GM19324 (cell line): ENCODE results near the gene DSCAM.

ENCODE experiments used
- ATAC-seq: cut with Tn5 transposase; IDR thresholded peaks from one replicate; pipeline ENCODE4 v1.9.1; 2021; ENCODE audit warnings: mild to moderate bottlenecking, moderate library complexity; ENCODE audit not compliant: unreplicated experiment, low FRiP score

The DSCAM gene

DNA sequence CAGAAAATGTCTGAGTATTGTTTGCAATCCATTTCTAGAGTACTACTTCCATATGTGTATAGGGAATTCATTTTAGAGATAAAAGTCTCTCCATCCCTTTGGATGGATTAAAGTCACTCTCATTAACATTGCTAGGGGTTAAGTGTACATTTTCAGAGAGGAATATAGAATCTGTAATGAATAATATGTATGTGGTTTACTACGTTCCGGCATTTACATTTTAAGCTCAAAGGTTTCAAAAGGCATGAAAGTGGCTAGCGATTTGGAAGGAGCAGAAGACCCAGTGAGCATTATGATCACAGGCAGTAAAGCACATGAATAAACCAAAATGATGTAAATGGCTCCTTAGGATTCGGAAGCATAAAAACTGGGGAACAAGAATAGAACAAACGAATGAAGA, 123.0 kb downstream of the DSCAM start:
- ATAC-seq = no peak

- no peak for ATAC-seq
Observed at GRCh38 chr21:40723317-40723716, 123.6 kb downstream of the DSCAM start.

DNA sequence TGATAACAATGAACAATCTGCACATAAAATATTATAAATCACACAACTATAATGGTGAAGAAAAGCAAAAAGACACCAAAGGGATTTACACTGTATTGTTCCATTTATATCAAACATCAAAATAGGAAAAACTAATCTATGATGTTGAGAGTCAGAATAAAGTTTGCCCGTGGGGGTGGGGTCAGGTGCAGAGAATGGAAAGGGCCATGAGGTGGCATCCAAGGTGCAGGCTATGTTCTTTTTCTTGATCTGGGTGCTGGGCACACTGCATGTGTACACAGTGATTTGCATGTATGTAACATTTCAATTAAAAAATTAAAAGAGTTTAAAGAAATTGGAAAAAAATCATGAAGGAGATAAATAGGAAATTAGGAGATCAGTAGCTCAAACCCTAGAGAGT, 127.3 kb downstream of the DSCAM start:
- no peak for ATAC-seq

GRCh38 chr21:40717028-40717427, 129.9 kb downstream of the DSCAM start:
- ATAC-seq = no peak

DNA sequence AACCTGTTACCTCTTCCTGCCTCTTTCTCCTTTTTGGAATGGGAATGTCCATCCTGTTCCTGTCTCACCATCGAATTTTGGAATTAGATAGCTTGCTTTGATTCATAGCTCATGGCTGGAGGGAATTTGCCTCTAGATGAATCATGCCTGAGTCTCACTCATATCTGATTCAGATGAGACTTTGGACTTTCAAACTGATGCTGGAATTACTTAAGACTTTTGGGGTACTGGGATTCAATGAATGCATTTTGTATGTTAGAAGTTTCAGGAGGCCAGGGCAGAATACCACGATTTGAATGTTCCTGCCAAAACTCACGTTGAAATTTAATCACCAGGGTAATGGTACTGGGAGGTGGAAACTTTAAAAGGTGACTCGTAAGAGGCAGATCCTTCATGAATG, 132.4 kb downstream of the DSCAM start:
- ATAC-seq = no peak

GRCh38 chr21:40707656-40708244, 139.2 kb downstream of the DSCAM start:
- ATAC-seq = no peak

- no peak for ATAC-seq
Observed at GRCh38 chr21:40706806-40707655, 139.9 kb downstream of the DSCAM start.

- ATAC-seq = no peak
Observed at GRCh38 chr21:40706176-40706575, 140.8 kb downstream of the DSCAM start.

DNA sequence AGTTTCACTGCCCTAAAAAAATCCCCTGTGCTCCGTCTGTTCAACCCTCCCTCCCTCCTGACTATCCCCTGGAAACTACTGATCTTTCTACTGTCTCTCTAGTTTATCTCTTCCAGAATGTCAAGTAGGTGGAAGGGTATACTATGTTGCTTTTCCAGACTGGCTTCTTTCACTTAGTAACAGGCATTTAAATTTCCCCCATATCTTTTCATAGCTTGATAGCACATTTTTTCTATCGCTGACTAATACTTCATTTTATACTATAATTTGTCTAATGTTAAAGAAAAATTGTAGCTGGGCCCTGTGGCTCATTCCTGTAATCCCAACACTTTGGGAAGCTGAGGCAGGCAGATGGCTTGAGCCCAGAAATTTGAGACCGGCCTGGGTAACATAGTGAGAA, 142.8 kb downstream of the DSCAM start:
- ATAC-seq = no peak

DNA sequence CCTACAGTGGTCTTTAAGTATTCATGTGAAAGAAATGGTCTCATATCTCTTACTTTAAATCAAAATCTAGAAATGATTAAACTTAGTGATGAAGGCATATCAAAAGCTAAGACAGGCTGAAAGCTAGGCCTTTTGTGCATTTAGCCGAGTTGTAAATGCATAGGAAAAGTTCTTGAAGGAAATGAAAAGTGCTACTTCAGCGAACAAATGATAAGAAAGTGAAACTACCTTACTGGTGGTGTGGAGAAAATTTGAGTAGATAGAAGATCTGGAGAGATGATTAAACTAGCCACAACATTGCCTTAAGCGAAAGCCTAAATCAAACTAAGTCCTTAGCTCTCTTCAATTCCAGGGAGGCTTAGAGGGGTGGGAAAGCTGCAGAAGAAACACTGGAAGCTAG, 147.6 kb downstream of the DSCAM start:
- ATAC-seq = no peak

DNA sequence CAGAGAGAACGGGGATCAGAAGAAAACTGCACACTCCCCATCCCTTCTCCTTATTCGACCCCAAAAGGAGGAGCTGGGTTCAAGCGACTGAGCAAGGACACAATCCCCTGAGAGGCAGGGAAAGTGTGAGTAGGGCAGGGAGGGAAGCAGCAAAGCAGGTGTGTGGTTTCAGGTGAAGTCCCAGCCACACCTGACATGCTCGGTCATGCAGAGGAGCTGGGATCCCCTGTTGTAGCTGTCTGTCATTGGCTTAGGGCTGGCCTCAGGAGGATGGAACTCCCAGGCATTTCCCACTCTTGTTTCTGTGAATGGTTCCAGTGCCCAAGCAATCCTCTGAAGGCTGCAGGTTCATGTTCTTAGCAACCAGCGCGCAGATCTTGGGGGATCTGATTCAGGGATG, 150.7 kb downstream of the DSCAM start:
- ATAC-seq = no peak

DNA sequence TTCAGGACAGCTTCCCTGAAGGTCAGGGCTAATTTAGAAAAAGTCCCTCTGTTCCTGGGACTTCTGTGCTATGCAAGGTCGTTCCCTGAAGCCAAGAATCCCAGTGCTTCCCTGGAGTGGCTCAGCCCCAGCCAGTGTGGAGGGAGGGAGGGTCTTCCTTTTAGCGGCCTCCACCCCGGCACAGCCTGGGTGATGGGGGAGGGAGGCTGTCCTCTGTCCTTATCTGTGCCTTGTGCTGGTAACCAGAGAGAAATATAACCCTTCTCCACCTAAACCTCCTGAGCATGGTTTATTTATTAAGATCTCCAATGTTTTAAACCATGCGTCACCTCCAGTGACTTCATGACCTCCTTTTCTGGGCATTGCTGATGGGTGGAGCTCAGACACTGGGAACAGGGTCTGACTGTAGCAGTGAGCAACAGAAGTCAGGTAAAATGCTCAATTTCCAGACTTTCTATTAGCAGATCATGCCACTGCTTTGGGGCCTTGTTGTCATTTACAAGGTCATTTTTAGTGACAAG, 157.1 kb downstream of the DSCAM start:
- no peak for ATAC-seq

- no peak for ATAC-seq
Observed at GRCh38 chr21:40689217-40689616, 157.7 kb downstream of the DSCAM start.

DNA sequence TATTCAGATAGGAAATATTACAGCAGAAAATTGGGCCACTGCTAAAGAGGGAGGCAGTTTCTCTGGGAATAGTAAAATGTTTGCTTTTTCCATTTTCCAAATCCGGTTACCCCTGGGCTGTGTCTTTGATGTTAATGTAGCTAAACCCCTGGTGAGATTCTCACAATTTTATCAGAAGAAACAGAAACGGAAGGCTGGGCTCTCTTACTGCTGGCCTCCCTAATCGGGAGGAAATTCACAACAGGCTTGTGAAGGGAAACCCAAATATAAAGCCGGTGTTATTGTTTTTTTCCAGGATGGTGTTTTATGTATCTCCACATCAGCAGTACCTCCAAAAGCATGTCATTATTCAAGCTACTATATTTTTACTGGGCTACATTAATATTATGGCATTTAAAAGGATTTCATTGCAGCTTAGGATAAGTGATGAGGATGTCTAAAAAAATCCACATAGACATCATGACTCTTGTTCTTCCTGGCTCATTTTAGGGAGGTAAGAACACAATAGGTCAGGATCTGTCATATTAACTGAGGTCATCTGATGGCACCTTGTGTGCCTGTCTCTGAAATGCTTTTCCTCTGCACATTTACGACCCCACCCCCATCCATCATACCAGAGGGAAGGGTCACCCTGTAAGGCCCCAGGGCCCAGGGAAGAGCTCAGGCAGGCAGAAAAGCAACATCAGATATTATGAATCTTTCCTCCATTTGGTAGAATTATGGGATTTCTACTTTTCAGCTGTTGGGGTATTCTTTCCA, 158.7 kb downstream of the DSCAM start:
- ATAC-seq = no peak

DNA sequence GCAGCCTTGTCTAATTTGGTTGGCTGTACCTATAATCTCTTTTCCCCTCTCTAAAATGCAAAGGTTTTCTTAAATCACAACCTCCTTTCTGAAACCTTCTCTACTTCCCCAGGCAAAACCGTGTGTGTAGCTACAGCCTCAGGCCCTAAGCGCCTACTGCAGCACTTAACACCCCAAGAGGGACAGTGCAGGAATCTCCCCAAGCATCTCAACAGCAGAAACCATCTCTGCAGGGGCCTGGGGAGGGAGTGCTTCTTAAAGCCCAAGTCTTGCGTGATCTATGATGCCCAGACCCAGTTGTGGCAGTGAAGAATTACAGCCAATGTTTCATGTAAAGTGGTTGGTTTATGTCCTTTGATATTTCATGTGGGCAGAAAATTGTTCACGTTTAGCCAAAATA, 159.3 kb downstream of the DSCAM start:
- ATAC-seq = no peak

DNA sequence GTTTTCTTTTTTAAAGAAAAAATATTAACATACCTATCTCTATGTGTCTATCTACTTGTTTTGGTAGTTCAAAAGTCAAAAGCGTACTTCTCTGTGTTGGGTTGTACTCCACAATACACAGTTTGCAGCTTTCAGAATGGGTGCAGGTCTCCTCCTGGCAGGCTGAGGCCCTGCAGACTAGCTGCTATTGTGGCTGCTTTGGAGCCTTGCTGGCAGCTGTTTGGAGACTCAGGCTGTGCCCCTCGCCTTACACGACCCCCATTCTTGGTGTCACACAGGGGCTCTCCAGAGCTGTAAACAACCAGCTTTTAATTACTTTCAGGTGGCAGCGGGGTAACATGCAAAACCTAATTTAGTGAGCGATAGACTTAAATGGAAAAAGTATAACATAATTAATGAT, 160.4 kb downstream of the DSCAM start:
- no peak for ATAC-seq

DNA sequence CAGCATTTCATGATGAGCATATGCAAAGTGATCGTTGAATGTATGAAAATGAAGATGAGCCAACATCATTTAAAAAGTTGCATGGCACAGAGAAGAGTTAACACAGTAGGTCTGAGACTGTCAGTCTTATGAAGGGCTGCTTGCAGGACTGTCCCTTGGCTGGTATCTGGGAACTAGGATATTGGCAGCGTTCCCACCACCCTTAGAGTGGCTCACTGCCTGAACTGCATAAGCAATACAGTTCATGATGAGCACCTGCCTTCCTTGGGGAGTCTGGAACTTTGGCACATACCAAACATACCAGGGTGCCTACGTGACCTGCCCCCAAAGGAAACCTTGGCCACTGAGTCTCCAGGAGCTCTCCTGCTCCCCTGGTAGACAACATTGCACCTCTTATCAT, 161.8 kb downstream of the DSCAM start:
- ATAC-seq = no peak

DNA sequence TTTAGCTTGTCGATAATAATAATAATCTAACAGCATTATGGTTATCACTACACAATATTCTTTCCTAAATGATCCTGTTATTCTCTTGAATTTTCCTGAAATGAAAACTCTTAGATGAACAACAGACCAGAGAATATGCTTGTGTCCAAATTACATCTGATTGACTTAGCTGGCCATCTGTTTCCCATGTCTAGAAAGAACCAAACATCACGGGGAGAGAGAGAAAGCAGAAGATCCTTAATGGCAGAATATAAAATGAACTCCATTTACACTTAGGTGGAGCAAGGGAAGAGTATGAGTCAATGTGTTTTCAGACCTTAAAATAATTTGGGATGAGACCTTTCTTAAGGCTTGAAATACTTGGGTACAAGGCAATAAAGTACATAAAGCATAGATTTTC, 162.2 kb downstream of the DSCAM start:
- ATAC-seq = no peak

- no peak for ATAC-seq
Observed at GRCh38 chr21:40683349-40683748, 163.6 kb downstream of the DSCAM start.

DNA sequence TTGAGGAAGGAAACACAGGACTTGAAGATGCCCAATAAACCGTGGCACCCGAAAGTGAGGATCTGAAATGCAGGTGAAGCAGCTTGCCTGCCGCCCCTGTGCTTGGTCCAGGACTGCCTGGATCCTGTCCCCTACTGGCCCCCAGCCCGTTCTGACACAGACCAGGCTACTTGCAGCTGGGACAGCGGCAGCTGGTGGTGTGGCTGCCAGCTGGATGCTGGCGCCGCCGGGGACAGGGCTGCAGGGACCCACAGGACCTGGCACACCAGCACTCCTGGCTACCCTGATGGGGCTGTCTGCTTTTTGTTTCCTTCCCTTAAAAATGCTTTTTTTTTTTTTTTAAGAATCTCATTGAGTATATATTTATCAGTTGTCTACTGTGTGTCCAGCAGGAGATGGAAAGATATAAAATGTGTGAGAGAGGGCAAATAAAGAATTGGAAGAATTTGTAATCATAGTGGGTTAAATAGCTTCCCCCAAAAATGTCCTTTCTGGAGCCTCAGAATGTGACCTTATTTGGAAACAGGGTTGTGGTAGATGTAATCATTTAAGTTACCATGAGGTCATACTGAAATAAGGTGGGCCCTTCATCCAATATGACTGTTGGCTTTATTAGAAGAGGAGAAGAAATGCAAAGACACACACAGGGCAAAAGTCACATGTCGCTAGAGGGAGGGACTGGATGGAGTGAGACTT, 165.6 kb downstream of the DSCAM start:
- no peak for ATAC-seq

- no peak for ATAC-seq
Observed at GRCh38 chr21:40680311-40680710, 166.6 kb downstream of the DSCAM start.
